HPDE6-E6E7 (cell line): ENCODE data around the gene PPARD.
"Not testable (repeated sequence)": the region's sequence is repeated elsewhere in the genome, so short reads cannot be mapped to it uniquely, and the experiment has no call there.

ENCODE experiments used
- DNase-seq: peaks from one replicate; pipeline ENCODE4 v3.0.0; 2011; ENCODE audit warnings: missing footprints; ENCODE audit errors: extremely low spot score

The PPARD gene

DNA sequence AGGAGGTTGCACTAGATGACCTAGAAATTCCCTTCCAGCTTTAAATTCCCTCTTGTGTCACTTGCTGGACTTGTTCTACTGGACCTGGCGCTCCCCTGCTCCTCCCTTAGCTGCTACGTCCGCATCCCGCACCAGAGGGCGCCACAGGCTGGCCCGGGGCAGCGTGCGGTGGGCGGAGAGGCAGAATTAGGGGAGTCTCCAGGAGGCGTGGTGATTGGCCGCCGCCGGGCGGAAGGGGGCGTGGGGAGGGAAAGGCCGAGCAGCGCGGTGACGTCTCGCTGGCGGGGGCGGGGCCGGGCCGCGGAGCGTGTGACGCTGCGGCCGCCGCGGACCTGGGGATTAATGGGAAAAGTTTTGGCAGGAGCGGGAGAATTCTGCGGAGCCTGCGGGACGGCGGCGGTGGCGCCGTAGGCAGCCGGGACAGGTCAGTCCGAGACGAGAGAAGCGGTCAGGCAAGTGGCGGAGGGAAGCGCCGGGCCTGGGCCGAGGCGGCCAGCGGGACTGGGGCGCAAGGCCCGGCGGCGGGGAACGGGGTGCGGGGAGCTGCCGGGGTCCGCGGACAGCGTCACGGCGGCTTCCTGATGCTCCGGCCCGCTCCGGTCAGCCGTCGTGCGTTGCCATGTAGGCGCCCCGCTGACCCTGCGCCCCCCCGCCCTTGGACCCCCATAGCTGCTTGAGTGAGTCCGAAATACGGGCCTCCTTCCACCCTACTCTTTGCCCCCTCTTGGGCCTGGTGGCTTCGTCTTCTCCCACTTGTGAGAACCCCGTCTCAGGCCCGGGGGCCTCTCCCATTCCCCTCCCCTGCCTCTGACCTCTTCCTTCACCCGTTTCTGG lies at the start of gene PPARD:
Gene PPARD, plus strand, starts transcription at position 301 of the 834 bp plus-strand sequence. CDS start 68,530 bp downstream, outside the sequence.
- DNase-seq = peak; percentile 95

DNA sequence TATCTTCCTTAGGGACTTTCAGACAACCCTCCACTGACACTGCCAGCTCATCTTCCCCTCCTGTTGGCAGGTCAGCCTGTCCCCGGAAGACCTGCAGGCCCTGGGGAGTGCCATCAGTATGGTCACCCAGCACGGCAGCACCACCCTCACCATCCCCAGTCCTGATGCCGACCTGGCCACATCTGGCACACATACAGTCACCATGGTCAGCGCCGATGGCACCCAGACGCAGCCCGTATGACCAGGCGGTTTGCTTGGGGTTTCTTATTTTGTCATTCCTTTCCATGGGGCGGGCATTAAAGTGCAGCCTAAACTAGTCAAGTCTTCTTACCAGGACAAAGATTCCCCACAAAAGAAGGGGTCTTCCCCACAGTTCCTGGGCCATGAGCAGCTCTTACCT lies 48.7 kb upstream of the PPARD start:
- DNase-seq = no peak

DNA sequence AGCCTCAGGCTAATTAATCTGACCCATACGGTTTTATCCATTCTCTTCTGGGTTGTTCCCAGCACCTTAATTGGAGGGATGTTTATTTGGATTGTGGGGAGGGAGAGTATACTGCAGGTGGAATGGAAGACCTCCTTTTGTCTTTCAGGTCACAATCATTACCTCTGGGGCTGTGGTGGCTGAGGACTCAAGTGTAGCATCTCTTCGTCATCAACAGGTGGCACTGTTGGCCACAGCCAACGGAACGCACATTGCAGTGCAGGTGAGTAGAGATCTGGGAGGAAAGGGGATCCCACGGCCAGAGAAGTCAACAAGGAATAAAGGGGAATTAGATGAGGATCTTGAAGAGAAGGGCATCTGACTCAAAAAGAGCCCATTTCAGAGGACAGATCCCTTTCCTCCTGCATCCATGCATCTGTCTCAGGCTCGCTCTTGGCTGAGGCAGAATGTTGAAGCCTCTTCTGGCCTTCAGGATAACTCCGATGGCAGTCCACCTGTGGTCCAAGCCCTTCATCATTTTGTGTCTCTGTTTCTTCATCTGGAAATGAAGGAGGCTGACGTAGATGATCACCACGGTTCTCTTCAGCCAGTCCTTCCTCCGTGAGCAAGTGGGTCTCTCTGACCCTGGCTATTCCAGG lies 47.9 kb upstream of the PPARD start:
- DNase-seq = peak; percentile 67

- DNase-seq = no peak
These were observed 47.3 kb upstream of the PPARD start for GRCh38 chr6:35295036-35295435.

GRCh38 chr6:35295521-35296315 lies 46.6 kb upstream of the PPARD start:
- no peak for DNase-seq

GRCh38 chr6:35296931-35297600 lies 45.3 kb upstream of the PPARD start:
- no peak for DNase-seq

- peak; percentile 96 for DNase-seq
These were observed 44.5 kb upstream of the PPARD start, which contains the start of gene DEF6 for GRCh38 chr6:35297601-35298481. Gene DEF6 (plus strand): TSS chr6:35297818. CDS start chr6:35297857, 39 bp downstream.

- no peak for DNase-seq
These were observed 43.7 kb upstream of the PPARD start for GRCh38 chr6:35298625-35299140.

DNA sequence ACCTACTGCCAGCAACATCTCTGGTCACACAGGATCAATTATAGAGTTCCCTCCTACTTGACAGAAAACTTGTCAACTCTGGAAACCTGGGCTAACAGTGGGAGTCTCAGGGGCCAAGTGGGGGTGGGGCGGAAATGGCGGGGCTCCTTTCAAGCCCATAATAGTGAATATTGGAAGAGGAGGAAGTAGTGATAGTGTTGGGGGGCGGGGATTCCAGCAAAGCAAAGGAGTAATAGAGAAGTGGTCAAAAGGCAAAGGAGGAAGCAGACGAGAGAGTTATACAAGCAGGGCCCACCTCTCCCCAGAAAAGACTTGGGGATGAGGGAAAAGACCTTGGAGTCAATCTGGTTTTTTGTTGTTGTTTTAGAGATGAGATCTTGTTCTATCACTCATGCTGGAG lies 42.7 kb upstream of the PPARD start:
- DNase-seq = no peak

DNA sequence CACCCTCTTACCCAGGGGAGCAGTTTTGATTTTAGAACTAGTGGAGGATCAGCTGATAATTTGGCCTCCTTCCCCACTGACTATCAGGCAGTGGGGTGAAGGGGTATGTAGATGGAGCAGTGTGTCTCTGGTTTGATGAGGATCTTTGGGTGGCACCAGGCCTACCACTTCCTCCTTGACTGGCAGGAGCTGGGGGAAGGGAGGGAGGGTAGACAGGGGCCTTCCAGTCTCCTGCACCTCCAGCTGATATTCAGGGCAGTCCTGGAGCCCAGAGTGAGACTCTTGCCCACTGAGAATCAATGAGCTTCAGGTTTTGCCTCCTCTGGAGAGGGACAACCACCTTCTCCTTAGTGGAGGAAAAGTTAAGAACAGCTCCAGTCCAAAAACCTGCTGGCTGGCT lies 41.5 kb upstream of the PPARD start:
- DNase-seq = no peak

GRCh38 chr6:35302604-35303241 lies 39.6 kb upstream of the PPARD start:
- DNase-seq = peak; percentile 69

GRCh38 chr6:35304299-35304698 lies 38.1 kb upstream of the PPARD start:
- no peak for DNase-seq

- no peak for DNase-seq
These were observed 37.2 kb upstream of the PPARD start for GRCh38 chr6:35305117-35305516.

DNA sequence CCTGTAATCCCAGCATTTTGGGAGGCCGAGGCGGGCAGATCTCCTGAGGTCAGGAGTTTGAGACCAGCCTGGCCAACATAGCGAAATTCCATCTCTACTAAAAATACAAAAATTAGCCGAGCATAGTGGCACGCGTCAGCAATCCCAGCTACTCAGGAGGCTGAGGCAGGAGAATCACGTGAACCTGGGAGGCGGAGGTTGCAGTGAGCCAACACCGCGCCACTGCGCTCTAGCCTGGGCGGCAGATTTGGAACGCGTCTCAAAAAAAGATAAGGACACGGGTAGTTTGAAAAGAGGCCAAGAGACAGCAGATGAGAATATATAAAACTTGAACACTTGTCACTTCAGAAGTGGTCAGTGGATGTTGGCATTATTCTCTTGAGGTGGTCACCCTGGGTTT lies 35.2 kb upstream of the PPARD start:
- DNase-seq = not testable (repeated sequence)

DNA sequence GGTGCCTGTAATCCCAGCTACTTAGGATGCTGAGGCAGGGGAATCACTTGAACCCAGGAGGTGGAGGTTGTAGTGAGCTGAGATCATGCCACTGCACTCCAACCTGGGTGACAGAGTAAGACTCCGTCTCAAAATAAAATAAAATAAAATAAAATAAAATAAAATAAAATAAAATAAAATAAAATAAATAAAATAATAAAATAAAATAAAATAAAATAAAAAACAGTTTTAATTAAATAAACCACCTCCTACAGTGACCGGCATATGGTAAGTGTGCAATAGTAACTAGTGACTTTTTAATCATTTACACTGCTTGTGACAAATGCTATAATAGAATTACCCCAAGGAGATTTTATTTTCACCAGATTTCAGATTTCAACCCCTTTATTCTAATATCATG lies 33.8 kb upstream of the PPARD start:
- DNase-seq = not testable (repeated sequence)

GRCh38 chr6:35309611-35310264 lies 32.6 kb upstream of the PPARD start:
- no peak for DNase-seq

- no peak for DNase-seq
These were observed 32.0 kb upstream of the PPARD start for GRCh38 chr6:35310265-35310831.

- DNase-seq = no peak
These were observed 30.8 kb upstream of the PPARD start for GRCh38 chr6:35311390-35312075.
